ENCODE measurements around the gene ARHGEF17.

ARHGEF17 gene

GRCh38 chr11:73295241-73295995 is 12.7 kb upstream of the ARHGEF17 start:
- DNase-seq = peak; percentile 81 to 84

GRCh38 chr11:73295996-73296318 is 12.1 kb upstream of the ARHGEF17 start:
- DNase-seq = no peak

GRCh38 chr11:73296501-73297230 is 11.4 kb upstream of the ARHGEF17 start:
- DNase-seq = no peak

- no peak for DNase-seq
Observed at GRCh38 chr11:73297231-73297590, 10.9 kb upstream of the ARHGEF17 start.

GRCh38 chr11:73297702-73298101 is 10.4 kb upstream of the ARHGEF17 start:
- DNase-seq = no peak

GRCh38 chr11:73298233-73298632 is 9.8 kb upstream of the ARHGEF17 start:
- no peak for DNase-seq

- no peak for DNase-seq
Observed at GRCh38 chr11:73299751-73300150, 8.3 kb upstream of the ARHGEF17 start.

- no peak for DNase-seq
Observed at GRCh38 chr11:73306069-73306841, 1.8 kb upstream of the ARHGEF17 start.

GRCh38 chr11:73306977-73307322 is 1.1 kb upstream of the ARHGEF17 start:
- DNase-seq = no peak

- DNase-seq = peak; percentile 95
Observed at GRCh38 chr11:73307323-73308002, 613 bp upstream of the ARHGEF17 start.

- DNase-seq = no peak
Observed at GRCh38 chr11:73308961-73309919, 1.2 kb downstream of the ARHGEF17 start.

GRCh38 chr11:73310076-73310475 is 2.0 kb downstream of the ARHGEF17 start:
- DNase-seq = no peak

GRCh38 chr11:73310661-73311393 is 2.8 kb downstream of the ARHGEF17 start:
- no peak for DNase-seq

- no peak for DNase-seq
Observed at GRCh38 chr11:73311394-73311869, 3.4 kb downstream of the ARHGEF17 start.

- no peak for DNase-seq
Observed at GRCh38 chr11:73312036-73312435, 4.0 kb downstream of the ARHGEF17 start.

GRCh38 chr11:73312851-73313327 is 4.8 kb downstream of the ARHGEF17 start:
- no peak for DNase-seq

GRCh38 chr11:73313652-73314051 is 5.6 kb downstream of the ARHGEF17 start:
- DNase-seq = no peak

- no peak for DNase-seq
Observed at GRCh38 chr11:73314117-73314961, 6.3 kb downstream of the ARHGEF17 start.

- DNase-seq = no peak
Observed at GRCh38 chr11:73315293-73316020, 7.4 kb downstream of the ARHGEF17 start.
